K562 (cell line): ENCODE measurements around the gene VMP1. TPM values are rescaled to one million over a fixed set of nuclear protein-coding genes. Genes with fewer than 3 reads are reported as not detected.

Experiments used
- ATAC-seq: fragments of 200-7000 bp; cut with Tn5 transposase; 3 replicates; pipeline ENCODE4 v1.9.1; 2020; ENCODE audit warnings: moderate library complexity
- BruUV-seq: library from RNA; stranded (reverse); fragments of 400-500 nt; replicated peaks from 2 replicates; lab custom pipeline; 2021; lab: Mats Ljungman, UMichigan
- CTCF ChIA-PET: fragments of 300-600 bp; formaldehyde crosslinking; extraction: SDS; loops from one replicate; lab custom pipeline; 2021; ENCODE audit warnings: low intra/inter-chr PET ratio; lab: Yijun Ruan, JAX
- POLR2A ChIA-PET: fragments of 300-600, 350-650 bp; sonication (Branson Sonifier 250); formaldehyde crosslinking; extraction: SDS; loops from one replicate; lab custom pipeline; 2021; ENCODE audit warnings: antibody characterized with exemption, inconsistent platforms; lab: Yijun Ruan, JAX
- DNase-seq, 4 experiments: peaks; one replicate each; pipeline versions ENCODE4 v3.0.0 to v3.0.0-alpha.2; 2011 to 2018; ENCODE audit warnings: low spot score in 3 of 4, mixed read lengths in 3 of 4; ENCODE audit errors: extremely low read depth in 1 of 4
- FAIRE-seq: peaks from 2 replicates; lab custom pipeline; 2011; peaks lifted over from hg19 to GRCh38; lab: Jason Lieb, UNC
- H2AFZ ChIP-seq: 2 replicates; pipeline ENCODE4 v1.6.0; 2011; ENCODE audit warnings: low read depth, low read length, control low read depth, inconsistent platforms
- H3K27ac ChIP-seq: fragments of 200-600 bp; 3 replicates; pipeline ENCODE4 v1.8.0; 2011; ENCODE audit warnings: low read depth, mild to moderate bottlenecking, control low read depth, inconsistent platforms, low read length, moderate library complexity, mixed read lengths; ENCODE audit errors: extremely low read depth
- H3K27me3 ChIP-seq, 2 experiments: fragments of 300-600 bp in 1 of 2; 2 replicates in 1 of 2; 3 replicates in 1 of 2; pipeline versions ENCODE4 v1.6.0 to v1.8.0; 2011; ENCODE audit warnings: inconsistent platforms in 2 of 2, low read length in 2 of 2, mild to moderate bottlenecking in 1 of 2, mixed read lengths in 1 of 2, moderate library complexity in 1 of 2; ENCODE audit not compliant: control insufficient read depth in 2 of 2, insufficient read depth in 2 of 2
- H3K36me3 ChIP-seq: fragments of 300-600 bp; 3 replicates; pipeline ENCODE4 v1.8.0; 2011; ENCODE audit warnings: mild to moderate bottlenecking, low read length, inconsistent platforms; ENCODE audit not compliant: control insufficient read depth, insufficient read depth
- H3K4me1 ChIP-seq, 2 experiments: fragments of 200-600 bp in 1 of 2; replicated peaks in 1 of 2; 2 replicates in 1 of 2; 3 replicates in 1 of 2; pipeline versions ENCODE4 v1.5.1 to v1.8.0; 2011; ENCODE audit warnings: inconsistent platforms in 2 of 2, low read length in 2 of 2, mild to moderate bottlenecking in 1 of 2, mixed read lengths in 1 of 2, moderate library complexity in 1 of 2; ENCODE audit not compliant: control insufficient read depth in 2 of 2, insufficient read depth in 2 of 2
- H3K4me2 ChIP-seq: 2 replicates; pipeline ENCODE4 v1.6.1; 2011; ENCODE audit warnings: low read length, control low read depth, inconsistent platforms, mixed read lengths; ENCODE audit not compliant: insufficient read depth
- H3K4me3 ChIP-seq: fragments of 200-600 bp; sonication (generic), shearing (Covaris generic); 2 replicates; pipeline ENCODE4 v1.5.1; 2016; ENCODE audit warnings: control low read depth, inconsistent platforms
- H3K79me2 ChIP-seq: fragments of 200-600 bp; 3 replicates; pipeline ENCODE4 v1.8.0; 2011; ENCODE audit warnings: low read length, inconsistent platforms; ENCODE audit not compliant: control insufficient read depth, insufficient read depth
- H3K9ac ChIP-seq, 2 experiments: 2 replicates each; pipeline versions ENCODE4 v1.6.0 to v1.6.1; 2011; ENCODE audit warnings: low read depth in 2 of 2, low read length in 2 of 2, control low read depth in 1 of 2, inconsistent platforms in 1 of 2, mild to moderate bottlenecking in 1 of 2, mixed read lengths in 1 of 2; ENCODE audit not compliant: insufficient read depth in 1 of 2
- H3K9me1 ChIP-seq: one replicate; pipeline ENCODE4 v1.6.0; 2011; ENCODE audit warnings: inconsistent platforms, mild to moderate bottlenecking, low read length, moderate library complexity; ENCODE audit not compliant: control insufficient read depth, insufficient read depth
- H3K9me3 ChIP-seq: replicated peaks from 2 replicates; pipeline ENCODE4 v1.5.1; 2011; ENCODE audit warnings: low read depth, low read length, inconsistent platforms; ENCODE audit not compliant: control insufficient read depth, insufficient read depth
- H4K20me1 ChIP-seq: replicated peaks from 2 replicates; pipeline ENCODE4 v1.6.1; 2011; ENCODE audit warnings: low read length, inconsistent platforms, mixed read lengths; ENCODE audit not compliant: control insufficient read depth, insufficient read depth
- ATF1 ChIP-seq, 2 experiments: fragments of 450-650 bp in 1 of 2; IDR thresholded peaks; 2 replicates each; pipeline ENCODE4 v1.6.1; 2016; ENCODE audit warnings: missing compliant biosample characterization in 1 of 2, missing genetic modification characterization in 1 of 2
- ETV5 ChIP-seq: sonication (generic); formaldehyde crosslinking; IDR thresholded peaks from 2 replicates; pipeline ENCODE4 v1.4.0; 2020; ENCODE audit warnings: low read depth, mild to moderate bottlenecking, missing genetic modification reagents
- HIVEP1 ChIP-seq: fragments of 250-450 bp; sonication (Bioruptor Pico); IDR thresholded peaks from 2 replicates; pipeline ENCODE4 v1.4.0; 2020; ENCODE audit warnings: mild to moderate bottlenecking
- RREB1 ChIP-seq: fragments of 250-450 bp; sonication (Bioruptor Pico); IDR thresholded peaks from 2 replicates; pipeline ENCODE4 v1.4.0; 2020
- ZMIZ1 ChIP-seq, 2 experiments: fragments of 150-350 bp in 1 of 2; IDR thresholded peaks; 2 replicates each; pipeline ENCODE4 v1.6.1; 2012 to 2016; ENCODE audit warnings: low read depth in 2 of 2, low read length in 2 of 2, mild to moderate bottlenecking in 1 of 2, moderate library complexity in 1 of 2
- ZNF134 ChIP-seq: fragments of 250-450 bp; sonication (Bioruptor Pico); conservative IDR thresholded peaks from 2 replicates; pipeline ENCODE4 v1.4.0; 2020
- WGBS: fragments of 100-300 bp; shearing (Covaris generic); methylation state at CpG from one replicate; pipeline ENCODE4 v1.1.6; 2016; ENCODE audit warnings: low coverage, mixed read lengths; ENCODE audit not compliant: insufficient coverage; ENCODE audit errors: missing lambda C conversion rate; 5-methylcytosine and 5-hydroxymethylcytosine counted together
- in situ Hi-C: fragments of 300-500 bp; cut with MboI; formaldehyde crosslinking; loops from 4 replicates; pipeline ENCODE4 v1.15.0; 2018; ENCODE audit warnings: inconsistent platforms, mixed read lengths
- intact Hi-C: fragments of 100-400 bp; cut with micrococcal nuclease; formaldehyde crosslinking; loops from 2 replicates; pipeline ENCODE4 v1.14.2; 2022
- polyA plus RNA-seq, 8 experiments: library from polyadenylated mRNA; depleted of rRNA in 4 of 8; stranded (reverse) in 5 of 8; unstranded in 3 of 8; fragments of >200 nt; fragmentation: Nextera tagmentation in 2 of 8; fragmentation: Illumina TruSeq in 1 of 8; extraction: Ambion mirVana in 2 of 8; extraction: Trizol in 1 of 8; gene quantifications; 2 replicates each; pipeline versions ENCODE4 v1.2.1 to v1.2.3, GENCODE V29; 2011 to 2014; ENCODE audit warnings: inconsistent platforms in 1 of 8, missing spikeins in 1 of 8
- total RNA-seq, 7 experiments: library from RNA; depleted of rRNA in 6 of 7; stranded (reverse); fragments of >200 nt in 6 of 7; fragmentation: Illumina TruSeq in 2 of 7; extraction: Trizol in 2 of 7; gene quantifications; 2 replicates each; pipeline versions ENCODE4 v1.2.1 to v1.2.3, GENCODE V29; 2011 to 2021; ENCODE audit warnings: low replicate concordance in 1 of 7
- TF ChIP-seq, protein P1 (sequence below): fragments of 450-650 bp; IDR thresholded peaks from 2 replicates; pipeline ENCODE4 v1.6.1; 2016; ENCODE audit warnings: mild to moderate bottlenecking

VMP1 gene
- total and polyA plus RNA-seq, 9 of the 15 experiments (the other 6 are each of a cell fraction or from before 2014, with no cell fraction given), result 123 to 304 (median 151) TPM

GRCh38 chr17:59829217-59830006, 122.0 kb downstream of the VMP1 start:
- intact Hi-C loops (loop anchor here (1.0 kb wide), 1 partner anchor 8 kb away; no protein-coding TSS in a partner anchor), in situ Hi-C loops (no loop called here)
- Histone ChIP-seq H3K4me2 (peak overlapping the region; percentile 56), H3K4me3 (0 out of 2 replicates have a peak overlapping the region, but pooled peaks have one; percentile 4), H3K4me1 (peaks cover 9 to 66% of the 10 kb centered on the region in 2 experiments; a peak in 4 of 5 replicates), H3K9me3 (no peaks in the 10 kb centered on the region), H3K27me3 (no peaks in the 10 kb centered on the region), H3K36me3 (peaks cover 2% of the 10 kb centered on the region; the same call in 1 of the 3 replicates), H2AFZ (peak overlapping the region; percentile 6; the same call in 1 of the 2 replicates), H3K9me1 (no peaks in the 10 kb centered on the region), H3K27ac (peak overlapping the region; percentile 91), H3K79me2 (peaks cover 16% of the 10 kb centered on the region), H4K20me1 (no peaks in the 10 kb centered on the region), H3K9ac (peak overlapping the region in 1 of 2 experiments; percentile 61; a peak in 2 of 4 replicates)
- BruUV-seq, result TSS peak; percentile 89
- FAIRE-seq (peak; percentile 93), DNase-seq (peak; percentile 52 to 91 (median 68)), ATAC-seq (peak; percentile 91)
- WGBS, result 0% methylated on average over 4 of the region's 4 CpGs
- ChIA-PET POLR2A (interaction anchor here (1.0 to 3.5 kb wide), 7 partner anchors 9 to 122 kb away, joined by 3 to 28 read pairs (median 4); partner anchors contain the start of genes PTRH2 and VMP1), CTCF (no interaction called here)
- TF ChIP-seq, protein P1, sequence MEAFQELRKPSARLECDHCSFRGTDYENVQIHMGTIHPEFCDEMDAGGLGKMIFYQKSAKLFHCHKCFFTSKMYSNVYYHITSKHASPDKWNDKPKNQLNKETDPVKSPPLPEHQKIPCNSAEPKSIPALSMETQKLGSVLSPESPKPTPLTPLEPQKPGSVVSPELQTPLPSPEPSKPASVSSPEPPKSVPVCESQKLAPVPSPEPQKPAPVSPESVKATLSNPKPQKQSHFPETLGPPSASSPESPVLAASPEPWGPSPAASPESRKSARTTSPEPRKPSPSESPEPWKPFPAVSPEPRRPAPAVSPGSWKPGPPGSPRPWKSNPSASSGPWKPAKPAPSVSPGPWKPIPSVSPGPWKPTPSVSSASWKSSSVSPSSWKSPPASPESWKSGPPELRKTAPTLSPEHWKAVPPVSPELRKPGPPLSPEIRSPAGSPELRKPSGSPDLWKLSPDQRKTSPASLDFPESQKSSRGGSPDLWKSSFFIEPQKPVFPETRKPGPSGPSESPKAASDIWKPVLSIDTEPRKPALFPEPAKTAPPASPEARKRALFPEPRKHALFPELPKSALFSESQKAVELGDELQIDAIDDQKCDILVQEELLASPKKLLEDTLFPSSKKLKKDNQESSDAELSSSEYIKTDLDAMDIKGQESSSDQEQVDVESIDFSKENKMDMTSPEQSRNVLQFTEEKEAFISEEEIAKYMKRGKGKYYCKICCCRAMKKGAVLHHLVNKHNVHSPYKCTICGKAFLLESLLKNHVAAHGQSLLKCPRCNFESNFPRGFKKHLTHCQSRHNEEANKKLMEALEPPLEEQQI, result 0 out of 2 replicates have a peak, but pooled peaks have one; percentile 40
- no peak for TF ChIP-seq HIVEP1 (CRISPR knock-in tag)
- 0 out of 2 replicates have a peak, but pooled peaks have one; percentile 4 for TF ChIP-seq ZNF134 (CRISPR knock-in tag)
- TF ChIP-seq RREB1 (CRISPR knock-in tag), result no peak
- TF ChIP-seq ZMIZ1 (IDR thresholded peaks at IDR 0.05; ENCODE audit: low read depth in 2 of 2, low read length in 2 of 2), result 0 out of 4 replicates have a peak, but pooled peaks of 1 of the 2 experiments have one; percentile 51
- peak; percentile 68; the same call in 1 of the 2 replicates for TF ChIP-seq ETV5
- TF ChIP-seq ATF1 (CRISPR knock-in tag; IDR thresholded peaks at IDR 0.05), result no peak
- TF ChIP-seq ATF1 (tag; IDR thresholded peaks at IDR 0.05), result peak; percentile 82
